HG03196 (cell line): Measurements from ENCODE around the gene PMP22.

Experiments used
- ATAC-seq: cut with Tn5 transposase; IDR thresholded peaks from one replicate; pipeline ENCODE4 v1.9.1; 2021; ENCODE audit not compliant: unreplicated experiment

The PMP22 gene

DNA sequence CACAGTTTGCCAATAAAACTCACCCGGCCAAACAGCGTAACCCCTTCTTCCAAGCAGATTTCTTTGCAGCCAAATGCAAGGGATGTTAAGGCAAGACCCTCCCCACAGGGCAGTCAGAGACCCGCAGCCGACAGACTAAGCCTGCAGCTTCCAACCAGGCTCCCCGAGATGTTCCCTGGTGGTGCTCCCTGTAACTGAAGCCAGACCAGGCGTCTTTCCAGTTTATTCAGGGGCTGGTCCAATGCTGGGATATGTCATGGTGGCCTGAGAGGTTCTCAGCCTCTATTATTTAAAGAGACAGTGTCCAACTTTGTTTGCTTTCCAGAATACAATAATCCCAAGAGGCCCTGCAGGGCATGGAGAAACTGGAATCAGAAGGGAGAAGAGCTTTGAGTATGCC is at the start of gene PMP22:
TSS of gene PMP22 (minus strand) at position 196 of the 400 bp plus-strand sequence. CDS start 4,599 bp downstream, outside the sequence.
- no peak for ATAC-seq

DNA sequence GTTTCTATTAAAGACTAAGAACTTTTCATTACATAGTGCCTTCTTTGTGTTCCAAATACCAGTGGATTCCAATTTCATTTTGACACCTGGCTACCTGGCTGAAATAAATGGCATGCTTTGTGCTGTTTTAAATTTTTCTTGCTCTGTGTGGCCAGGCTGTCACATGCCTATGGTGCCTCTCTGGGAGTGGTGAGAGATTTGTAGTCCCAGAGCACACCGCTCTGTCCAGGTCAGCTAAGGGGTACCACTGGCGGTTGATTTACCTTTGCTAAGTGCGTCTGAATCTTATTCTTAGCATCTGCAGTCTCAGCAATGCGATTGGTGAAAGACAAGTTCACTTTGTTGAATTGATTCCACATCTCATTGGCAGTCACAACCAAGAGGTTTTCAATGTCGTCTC is 46.9 kb upstream of the PMP22 start:
- ATAC-seq = no peak

DNA sequence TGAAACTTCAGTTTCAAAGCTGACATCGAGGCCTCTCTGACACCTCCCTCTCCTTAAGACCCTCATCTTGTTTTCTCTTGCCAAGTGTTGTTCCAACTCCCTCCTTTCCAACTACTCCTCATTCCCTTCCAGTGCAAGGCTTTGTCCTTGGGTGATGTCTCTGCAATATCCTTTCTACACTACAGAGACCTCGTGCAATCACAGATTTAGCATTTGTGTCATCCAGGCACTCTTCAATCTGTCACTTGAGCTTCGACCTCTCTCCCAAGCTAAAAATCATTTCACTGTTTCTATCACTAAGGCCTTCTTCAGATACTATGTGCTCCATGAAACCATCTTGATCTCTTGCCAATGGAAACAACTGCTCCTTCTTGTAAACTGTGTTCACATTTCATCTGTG is 44.7 kb upstream of the PMP22 start:
- ATAC-seq = no peak

DNA sequence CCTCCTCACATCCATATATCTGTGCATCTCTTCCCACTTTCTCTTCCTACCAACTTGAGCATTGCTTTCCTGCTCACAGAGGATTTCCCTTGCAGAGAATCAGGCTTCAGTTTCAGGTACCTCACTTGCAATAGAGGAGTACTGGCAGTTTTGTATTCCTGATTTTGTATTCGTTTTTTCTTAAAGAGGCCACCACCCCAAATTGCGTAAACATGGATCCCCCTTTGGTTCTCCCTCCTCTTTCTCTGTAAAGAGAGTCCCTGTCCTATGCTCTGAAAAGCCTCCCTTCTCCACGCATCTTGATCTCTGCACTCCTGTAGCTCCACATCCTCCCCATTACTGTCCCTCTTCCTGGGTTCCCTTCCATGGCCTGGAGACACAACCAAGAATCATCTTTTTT is 44.1 kb upstream of the PMP22 start:
- ATAC-seq = no peak

DNA sequence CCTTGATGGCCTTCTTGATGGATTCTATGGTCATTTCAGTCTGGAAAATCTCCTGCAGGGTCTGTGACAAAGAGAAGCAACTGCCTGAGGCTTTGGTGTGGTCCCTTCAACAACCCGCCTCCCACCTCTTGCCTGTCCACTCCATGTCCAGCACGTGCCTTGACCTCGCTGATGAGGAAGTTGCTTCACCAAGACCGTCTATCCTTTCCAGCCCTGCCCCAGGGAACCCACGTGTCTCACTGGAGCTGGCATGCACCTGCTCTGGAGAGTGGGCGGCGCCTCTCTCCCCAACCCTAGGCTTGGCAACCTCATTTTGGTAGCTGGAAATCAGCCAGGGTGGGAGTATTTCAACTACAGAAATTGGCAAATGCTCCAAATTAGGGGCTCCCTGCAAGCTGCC is 43.6 kb upstream of the PMP22 start:
- ATAC-seq = no peak

DNA sequence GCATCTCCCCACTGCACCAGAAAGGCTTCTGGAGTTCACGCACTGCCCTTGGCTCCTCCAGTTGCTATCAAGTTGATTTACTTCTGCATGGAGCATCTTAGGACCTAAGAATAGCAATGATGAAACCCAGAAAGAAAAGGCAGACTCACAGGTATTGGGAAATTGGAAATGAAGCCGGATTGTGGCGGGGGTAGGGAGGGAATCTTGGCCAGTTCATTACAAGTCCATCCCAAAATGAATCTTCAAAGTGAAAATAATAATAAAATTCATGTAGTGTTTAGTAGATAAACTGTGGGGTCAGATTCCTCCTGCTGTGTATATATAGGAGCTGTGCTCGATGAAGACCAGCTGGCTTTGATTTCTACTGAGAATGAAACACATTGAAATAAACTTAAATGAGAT is 42.6 kb upstream of the PMP22 start:
- no peak for ATAC-seq

DNA sequence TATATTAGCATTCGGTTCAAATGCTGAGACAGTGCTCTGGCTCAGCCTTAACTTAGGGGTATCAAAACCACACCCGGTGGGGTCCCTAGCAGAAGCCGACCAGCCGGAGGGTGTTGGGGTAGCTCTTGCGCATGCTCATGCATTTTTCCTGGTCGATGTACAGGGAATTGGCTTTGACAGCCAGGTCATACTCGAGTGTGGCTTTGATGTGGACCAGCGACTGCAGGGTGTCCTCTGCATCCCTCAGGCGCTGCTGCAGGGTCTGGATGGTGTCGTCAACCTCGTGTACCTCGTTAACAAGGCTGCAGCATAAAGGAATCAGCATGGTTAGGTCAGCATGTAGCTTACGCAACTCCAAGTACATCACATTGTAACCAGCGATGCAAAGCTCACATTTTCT is 38.7 kb upstream of the PMP22 start:
- ATAC-seq = no peak

DNA sequence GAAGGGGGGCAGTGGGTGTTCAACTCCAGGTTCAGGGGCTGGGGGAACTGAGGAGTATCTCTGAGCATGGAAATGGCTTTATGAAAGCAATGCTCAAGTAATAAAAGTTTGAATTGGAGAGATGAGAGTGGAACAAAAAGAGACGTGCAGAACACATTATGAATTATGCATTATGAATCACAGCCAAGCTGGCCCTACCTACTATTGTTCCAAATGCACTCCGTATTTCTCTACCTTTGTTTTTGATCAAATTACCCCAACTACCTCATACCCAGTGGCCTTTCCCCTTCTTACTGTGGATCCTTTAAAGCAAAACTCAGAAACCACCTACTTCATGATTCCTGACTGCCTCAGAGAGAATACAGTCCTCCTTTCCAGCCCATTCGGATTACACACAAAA is 38.1 kb upstream of the PMP22 start:
- no peak for ATAC-seq

DNA sequence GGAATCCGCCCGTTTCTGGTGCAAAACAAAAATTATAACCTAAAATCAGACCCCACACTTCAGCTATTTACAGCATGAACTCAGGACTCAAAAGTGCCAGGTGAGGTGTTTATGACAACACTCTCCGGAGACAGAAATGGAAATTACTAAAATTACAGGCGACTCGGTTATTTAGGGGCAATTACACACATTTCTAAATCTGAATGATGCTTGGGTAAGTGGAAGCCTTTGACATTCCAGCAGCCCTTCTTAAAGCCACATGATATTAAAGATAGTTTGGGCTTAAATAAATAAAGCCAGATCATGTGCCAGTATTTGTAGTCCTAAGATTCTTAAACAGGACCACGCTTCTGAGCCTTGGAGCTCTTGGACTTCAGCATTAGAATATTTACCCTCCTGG is 36.7 kb upstream of the PMP22 start:
- ATAC-seq = no peak

DNA sequence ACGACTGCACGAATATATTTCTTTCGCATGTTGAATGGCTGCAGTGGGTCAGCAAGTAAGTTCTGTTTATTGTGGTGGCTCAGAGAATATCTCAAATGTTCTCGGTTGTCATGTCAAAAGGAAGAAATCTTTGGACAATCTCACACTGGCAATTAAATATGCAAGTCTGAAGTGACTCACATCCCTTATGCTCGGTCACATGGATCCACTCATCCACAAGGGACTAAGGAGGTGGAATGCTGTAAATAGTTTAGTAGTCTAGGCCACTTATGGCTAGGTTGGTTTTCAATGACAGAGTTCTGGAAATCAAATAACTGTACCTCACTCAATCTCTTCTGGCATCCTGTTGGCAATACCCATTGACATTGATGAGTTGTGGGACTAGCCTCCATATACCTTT is 33.0 kb upstream of the PMP22 start:
- ATAC-seq = no peak

DNA sequence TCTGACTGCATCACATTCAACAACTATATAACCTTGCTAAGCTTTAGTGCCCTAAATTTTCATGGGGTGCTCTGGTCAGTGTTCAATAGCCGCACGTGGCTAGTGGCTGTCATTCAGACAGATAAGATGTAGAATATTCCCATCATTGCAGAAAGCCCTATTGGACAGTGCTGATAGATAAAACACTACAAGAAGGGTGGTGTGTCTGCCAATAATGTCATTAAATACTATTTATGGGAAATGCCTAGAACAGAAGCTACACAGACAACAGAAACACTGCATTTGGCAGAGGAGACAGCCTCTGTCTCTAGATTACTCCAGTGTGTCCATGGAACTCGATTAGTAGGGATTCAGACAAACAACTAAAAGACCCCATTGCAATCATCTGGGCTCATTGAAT is 28.4 kb upstream of the PMP22 start:
- ATAC-seq = no peak

DNA sequence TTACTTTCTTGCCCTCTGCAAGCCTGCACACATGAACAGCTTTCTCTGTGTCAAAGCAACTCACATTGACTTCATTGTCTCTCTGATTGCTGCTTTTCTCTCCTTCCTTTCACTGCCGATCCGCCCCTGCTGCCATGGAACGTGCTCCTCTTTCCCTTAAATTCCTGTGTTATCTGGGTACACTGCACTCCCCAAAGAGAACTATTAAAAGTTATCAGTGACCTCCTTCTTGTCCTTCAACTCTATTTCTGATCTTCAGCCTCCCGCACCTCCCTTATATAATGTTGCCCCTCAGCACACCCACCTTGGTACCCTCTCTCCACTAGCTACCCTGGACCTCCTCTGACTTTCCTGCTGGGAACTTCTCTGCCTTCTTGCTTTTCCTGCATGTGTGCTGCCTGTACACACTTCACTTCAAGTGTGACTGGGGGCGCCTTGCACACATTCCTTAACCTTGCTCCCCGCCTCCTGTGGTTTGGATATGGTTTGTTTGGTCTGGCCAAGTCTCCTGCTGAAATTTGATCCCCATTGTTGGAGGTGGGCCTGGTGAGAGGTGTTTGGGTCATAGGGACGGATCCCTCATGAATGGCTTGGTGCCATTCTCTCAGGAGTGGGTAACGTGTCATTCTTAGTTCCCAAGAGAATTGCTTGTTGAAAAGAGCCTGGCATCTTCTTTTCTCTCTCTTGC is 26.7 kb upstream of the PMP22 start:
- no peak for ATAC-seq

DNA sequence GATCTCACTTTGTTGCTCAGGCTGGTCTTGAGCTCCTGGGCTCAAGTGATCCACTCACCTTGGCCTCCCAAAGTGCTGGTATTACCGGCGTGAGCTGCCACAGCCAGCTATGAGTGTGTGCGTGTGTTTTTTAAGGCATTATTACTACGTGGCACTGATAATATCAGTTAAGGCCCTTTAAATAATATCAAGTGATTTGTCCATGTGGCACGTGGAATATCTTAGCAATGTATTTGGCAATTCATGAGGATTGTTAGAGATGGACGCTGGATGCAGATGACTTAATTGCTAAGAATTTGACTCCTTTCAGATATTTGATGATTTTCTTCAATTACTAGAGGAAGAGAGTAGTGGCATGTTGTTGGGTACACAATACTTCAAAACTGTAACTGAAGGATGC is 25.5 kb upstream of the PMP22 start:
- no peak for ATAC-seq

DNA sequence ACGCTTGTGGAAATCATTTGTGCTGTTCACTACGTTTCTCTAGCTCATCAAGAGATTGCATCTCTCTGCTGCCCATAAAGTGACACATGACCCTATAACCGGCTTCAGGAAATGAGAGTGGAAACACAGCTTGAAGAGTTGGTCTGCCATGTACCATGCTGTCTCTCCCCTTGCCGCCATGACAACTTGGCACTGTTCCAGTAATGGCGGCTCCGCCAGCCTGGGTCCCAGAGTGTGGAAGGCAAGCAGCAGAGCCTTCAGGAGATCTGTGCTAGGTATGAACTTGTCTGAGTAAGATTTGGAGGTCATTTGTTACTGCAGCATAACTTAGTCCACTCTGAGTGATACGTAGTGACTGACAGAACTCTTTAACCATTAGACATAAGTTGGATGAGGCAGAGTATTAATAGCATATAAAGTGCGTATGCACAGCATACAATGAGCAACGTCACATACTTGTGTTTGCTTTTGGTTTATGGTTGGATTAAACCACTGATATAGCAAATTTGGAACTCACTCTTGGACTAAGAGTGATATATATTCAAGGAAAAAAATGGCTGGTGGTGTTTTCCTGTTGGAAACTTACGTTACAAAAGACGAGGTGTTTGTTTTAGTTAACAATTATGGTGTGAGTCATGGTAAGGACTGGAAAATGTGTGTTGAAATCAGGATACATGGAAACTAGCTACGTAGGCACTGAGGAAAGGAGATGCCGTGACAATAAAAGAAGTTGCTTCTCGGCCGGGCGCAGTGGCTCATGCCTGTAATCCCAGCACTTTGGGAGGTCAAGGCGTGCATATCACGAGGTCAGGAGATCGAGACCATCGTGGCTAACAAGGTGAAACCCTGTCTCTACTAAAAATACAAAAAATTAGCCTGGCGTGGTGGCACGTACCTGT is 24.4 kb upstream of the PMP22 start:
- ATAC-seq = no peak

DNA sequence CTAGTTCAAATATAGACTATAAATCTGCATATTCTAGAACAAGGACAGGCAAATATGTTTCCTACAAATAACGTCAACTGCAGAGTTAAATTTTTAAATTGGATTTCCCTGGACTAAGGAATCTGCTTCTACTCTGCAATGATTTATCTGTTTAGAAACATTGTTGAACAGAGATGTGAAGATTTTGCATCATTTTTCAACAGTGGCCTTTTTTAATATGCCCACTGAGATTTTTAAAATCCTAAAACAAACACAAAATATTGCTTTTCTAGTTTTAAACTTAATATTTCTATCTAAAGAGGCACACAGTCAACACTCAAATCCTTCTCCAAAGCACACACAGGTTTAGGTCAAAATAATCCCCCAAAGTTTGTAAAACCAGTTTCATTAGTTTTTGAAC is 23.7 kb upstream of the PMP22 start:
- no peak for ATAC-seq

DNA sequence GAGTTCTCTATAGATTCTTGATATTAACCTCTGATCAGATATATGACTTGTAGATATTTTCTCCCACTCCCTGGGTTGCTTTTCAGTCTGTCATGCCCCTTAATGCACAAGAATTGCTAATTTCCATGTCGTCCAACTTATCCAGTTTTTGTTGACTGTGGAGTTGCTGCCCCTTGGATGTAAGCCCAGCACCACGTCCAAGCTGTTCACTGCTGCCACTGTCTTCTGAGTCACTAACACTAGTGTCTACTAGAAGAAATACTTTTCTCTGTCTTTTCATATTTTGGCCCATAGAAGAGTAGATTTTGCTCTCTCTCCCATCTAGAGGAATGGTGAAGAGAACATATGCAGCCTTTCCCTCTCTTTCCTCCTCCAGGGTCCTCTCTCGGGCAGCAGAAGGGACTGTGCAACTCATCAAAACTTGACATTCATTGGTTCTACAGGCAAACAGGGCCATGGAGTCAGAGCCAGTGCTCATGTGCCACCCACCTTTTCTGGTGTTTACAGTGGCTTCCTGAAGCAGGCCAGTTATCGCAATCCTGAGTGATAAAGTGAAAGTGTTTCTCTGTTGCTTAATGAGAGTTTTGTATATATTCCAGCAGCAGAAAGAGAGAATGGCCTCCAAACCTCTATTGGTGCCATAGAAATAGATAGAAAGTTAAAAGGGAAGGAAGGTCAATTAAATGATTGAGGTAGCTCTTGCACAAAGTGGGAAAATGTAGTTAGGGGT is 22.6 kb upstream of the PMP22 start:
- no peak for ATAC-seq

DNA sequence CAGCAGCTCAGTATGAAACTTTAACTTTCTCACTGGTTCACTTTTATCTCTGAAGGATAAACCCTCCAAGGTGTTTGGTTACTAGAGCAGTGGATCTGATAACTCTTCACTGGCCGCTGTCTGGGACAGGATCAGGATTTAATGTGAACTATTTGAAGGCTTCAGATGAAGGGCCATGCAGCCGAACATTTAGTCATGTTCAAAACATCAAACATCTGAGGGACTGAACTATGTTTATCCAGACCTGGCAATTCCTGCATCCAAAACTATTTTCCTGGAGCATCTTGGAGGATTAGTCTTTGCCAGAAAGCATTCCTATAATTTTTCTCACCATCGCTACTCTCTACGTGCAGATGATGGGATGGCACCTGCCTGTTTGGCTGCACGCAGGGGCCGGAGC is 20.3 kb upstream of the PMP22 start:
- no peak for ATAC-seq

DNA sequence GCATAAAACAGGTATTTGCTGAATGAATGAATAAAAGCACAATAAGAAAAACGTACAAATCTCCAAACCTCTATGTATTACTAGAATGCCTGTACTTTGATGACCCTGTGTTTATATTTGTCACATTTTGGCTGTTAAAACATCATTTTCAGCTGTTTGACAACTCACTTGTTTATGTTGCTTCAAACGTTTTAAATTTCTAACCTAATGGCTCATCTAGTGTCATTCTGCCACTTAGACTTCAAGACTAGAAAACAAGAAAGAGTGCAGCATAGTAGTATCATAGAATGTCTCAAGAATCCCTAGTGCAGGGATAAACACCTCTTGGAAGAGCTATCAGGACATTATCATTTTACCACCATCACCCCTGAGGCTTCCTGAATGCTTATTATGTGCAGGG is 19.4 kb upstream of the PMP22 start:
- ATAC-seq = no peak

DNA sequence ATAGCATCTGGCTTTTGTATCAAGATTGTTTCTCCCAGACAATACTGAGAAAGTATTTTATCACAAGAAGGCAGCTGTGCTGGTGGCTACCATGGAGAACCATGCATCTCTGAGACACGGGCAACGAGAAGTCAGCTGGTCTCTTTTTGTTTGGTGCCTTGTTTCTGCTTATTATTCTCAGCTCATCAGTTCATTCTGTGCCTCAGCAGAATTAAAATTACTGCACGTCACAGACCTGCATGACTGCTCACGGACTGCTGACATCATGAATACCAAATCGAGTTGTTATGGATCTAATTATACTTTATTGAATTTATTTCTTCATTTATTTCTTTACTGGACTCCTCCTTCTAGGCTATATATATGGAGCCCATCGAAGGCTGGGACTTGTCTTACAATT is 19.0 kb upstream of the PMP22 start:
- no peak for ATAC-seq

DNA sequence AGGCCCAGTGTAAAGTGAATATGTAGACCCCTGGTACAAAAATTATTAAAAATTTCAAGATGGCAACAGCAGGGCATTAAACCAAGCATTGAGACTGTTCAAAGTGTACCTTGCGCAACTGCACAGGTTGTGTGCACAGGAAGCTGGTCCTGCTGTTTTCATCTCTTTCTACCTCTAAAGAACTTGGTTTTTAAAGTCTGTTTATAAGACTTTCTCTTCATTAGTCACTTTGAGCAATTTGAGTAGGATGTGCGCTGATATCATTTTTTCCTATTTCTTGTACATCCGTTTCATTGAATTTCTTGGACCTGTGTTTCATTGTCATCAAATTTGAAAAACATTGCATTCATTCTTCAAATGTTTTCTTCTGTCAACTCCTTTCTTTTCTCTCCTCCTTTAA is 16.8 kb upstream of the PMP22 start:
- ATAC-seq = no peak

DNA sequence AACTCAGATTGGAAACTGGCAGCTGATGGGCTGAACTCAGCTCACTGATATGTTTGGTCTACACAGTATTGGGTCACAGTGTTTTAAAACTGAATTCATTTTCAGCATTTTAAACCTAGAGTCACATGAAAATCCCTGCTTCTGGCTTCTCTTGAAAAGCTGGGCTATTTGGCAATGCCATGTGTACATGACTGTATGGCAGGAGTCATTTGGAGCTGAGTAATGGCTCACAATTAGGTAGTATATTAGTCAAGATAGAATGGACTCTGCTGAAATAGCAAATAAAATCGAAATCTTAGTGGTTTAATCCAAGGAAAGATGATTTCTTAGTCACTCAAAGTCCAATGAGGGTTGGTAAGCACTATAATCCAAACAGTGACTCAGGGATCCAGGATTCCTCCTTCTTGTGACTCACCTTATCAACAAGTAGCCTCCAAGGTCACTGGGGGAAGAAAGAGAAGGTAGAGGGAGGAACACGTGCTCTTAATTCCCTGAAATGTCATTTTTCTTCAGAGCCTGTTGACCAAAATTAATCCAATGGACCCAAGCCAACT is 13.9 kb upstream of the PMP22 start:
- ATAC-seq = no peak

DNA sequence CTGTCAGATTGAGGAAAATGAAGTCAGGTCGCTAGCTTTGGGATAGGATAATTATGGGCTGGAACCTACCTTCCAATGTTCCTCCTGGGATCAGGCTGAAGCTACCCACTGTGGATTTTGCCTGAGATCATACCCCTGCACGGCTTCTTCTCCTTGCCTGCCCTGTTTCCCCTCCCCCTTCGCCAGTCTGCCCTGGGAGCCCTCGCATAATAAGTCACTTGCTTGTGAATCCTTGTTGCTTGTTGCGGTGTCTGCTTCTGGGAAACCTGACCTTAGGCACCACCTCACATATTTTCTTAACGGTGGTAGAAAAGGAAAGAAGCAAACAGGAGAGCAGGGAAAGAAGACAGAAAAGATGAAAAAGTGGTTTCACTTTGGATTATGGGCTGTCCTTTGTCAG is 13.3 kb upstream of the PMP22 start:
- no peak for ATAC-seq
